Activated CD4-positive, alpha-beta T cell treated with anti-CD3 and anti-CD28 coated beads for 36 hours (primary cell): ENCODE results near the gene ADH6. TPM values are rescaled to one million over a fixed set of nuclear protein-coding genes. Genes with fewer than 3 reads are reported as not detected.

Experiments used
- ATAC-seq: fragments of 200-7000 bp; cut with Tn5 transposase; one replicate; pipeline ENCODE4 v1.10.0; 2021; ENCODE audit warnings: mild to moderate bottlenecking, moderate library complexity
- CTCF ChIA-PET: fragments of 350-600 bp; sonication (Branson Sonifier 250); formaldehyde crosslinking; loops from one replicate; lab custom pipeline; 2021; ENCODE audit warnings: antibody characterized with exemption; lab: Charles Lee
- POLR2A ChIA-PET: fragments of 350-600 bp; sonication (Branson Sonifier 250); formaldehyde crosslinking; loops from one replicate; lab custom pipeline; 2021; ENCODE audit warnings: antibody characterized with exemption, inconsistent platforms; lab: Charles Lee
- DNase-seq: peaks from one replicate; pipeline ENCODE4 v3.0.0-alpha.2; 2020
- H3K27ac Mint-ChIP-seq: one replicate; pipeline ENCODE4 v1.8.0; 2021; ENCODE audit warnings: mixed read lengths
- H3K27me3 Mint-ChIP-seq: one replicate; pipeline ENCODE4 v1.8.0; 2021; ENCODE audit warnings: mixed read lengths
- H3K36me3 Mint-ChIP-seq: one replicate; pipeline ENCODE4 v1.8.0; 2021; ENCODE audit warnings: low read depth, mixed read lengths
- H3K4me1 Mint-ChIP-seq: one replicate; pipeline ENCODE4 v1.8.0; 2021; ENCODE audit warnings: mixed read lengths
- H3K4me3 Mint-ChIP-seq: one replicate; pipeline ENCODE4 v1.8.0; 2021; ENCODE audit warnings: mild to moderate bottlenecking, moderate library complexity, mixed read lengths
- H3K9me3 Mint-ChIP-seq: one replicate; pipeline ENCODE4 v1.8.0; 2021; ENCODE audit warnings: low read depth, mixed read lengths
- intact Hi-C, 2 experiments: fragments of 100-400 bp; cut with DNase I in 1 of 2; cut with micrococcal nuclease in 1 of 2; formaldehyde crosslinking; loops; one replicate each; pipeline versions ENCODE4 v1.14.2 to v1.15.1; 2022 to 2024; cut with DNase I, micrococcal nuclease
- total RNA-seq, 2 experiments: library from RNA; stranded (reverse); gene quantifications; one replicate each; pipeline ENCODE4 v1.2.3, GENCODE V29; 2021

The ADH6 gene
- total RNA-seq, 2 experiments from 2014 or later = not detected

- POLR2A ChIA-PET = no interaction called here
- H3K4me1 Mint-ChIP-seq = no peaks in the 10 kb centered on the region
- DNase-seq (no peak), ATAC-seq (no peak)
- H3K9me3 Mint-ChIP-seq = no peaks in the 10 kb centered on the region
- no peak overlapping the region for H3K27ac Mint-ChIP-seq
- peaks cover 2% of the 10 kb centered on the region for H3K27me3 Mint-ChIP-seq
- intact Hi-C loops = no loop called here
- CTCF ChIA-PET = interaction anchor here (0.8 to 1.2 kb wide), 2 partner anchors 9 to 729 kb away, joined by 4 read pairs; no protein-coding TSS in a partner anchor
- no peak overlapping the region for H3K4me3 Mint-ChIP-seq
- H3K36me3 Mint-ChIP-seq = no peaks in the 10 kb centered on the region
These were observed 8.3 kb downstream of the ADH6 start for GRCh38 chr4:99210789-99211188.

- no peak for ATAC-seq
- H3K4me3 Mint-ChIP-seq = no peak overlapping the region
- no peaks in the 10 kb centered on the region for H3K36me3 Mint-ChIP-seq
- no peaks in the 10 kb centered on the region for H3K9me3 Mint-ChIP-seq
- no peaks in the 10 kb centered on the region for H3K4me1 Mint-ChIP-seq
- H3K27ac Mint-ChIP-seq = no peak overlapping the region
- POLR2A ChIA-PET = no interaction called here
- CTCF ChIA-PET = interaction anchor here (1.2 kb wide), 1 partner anchor 8 kb away, joined by 4 read pairs; no protein-coding TSS in a partner anchor
- H3K27me3 Mint-ChIP-seq = peaks cover 2% of the 10 kb centered on the region
- no peak for DNase-seq
- intact Hi-C loops = no loop called here
These were observed 9.4 kb downstream of the ADH6 start for GRCh38 chr4:99209671-99210070.

DNA sequence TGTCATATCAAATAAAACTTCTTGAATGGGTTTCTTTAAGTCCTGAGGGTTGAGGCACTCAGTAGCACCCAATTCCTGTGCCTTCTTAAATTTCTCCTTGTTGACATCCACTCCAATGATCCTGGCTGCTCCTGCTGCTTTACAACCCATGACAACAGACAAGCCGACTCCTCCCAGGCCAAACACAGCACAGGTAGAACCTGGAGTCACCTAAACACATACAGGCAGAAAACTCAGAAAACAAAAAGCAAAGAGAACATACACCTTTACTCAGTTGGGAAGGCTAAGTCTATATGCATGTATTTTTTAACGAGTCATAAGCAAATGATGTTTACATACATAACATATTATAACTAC, 10.3 kb downstream of the ADH6 start:
- no peaks in the 10 kb centered on the region for H3K36me3 Mint-ChIP-seq
- H3K9me3 Mint-ChIP-seq = no peaks in the 10 kb centered on the region
- H3K27ac Mint-ChIP-seq = no peak overlapping the region
- H3K27me3 Mint-ChIP-seq = no peaks in the 10 kb centered on the region
- CTCF ChIA-PET = no interaction called here
- H3K4me1 Mint-ChIP-seq = no peaks in the 10 kb centered on the region
- intact Hi-C loops = no loop called here
- DNase-seq = no peak
- no peak overlapping the region for H3K4me3 Mint-ChIP-seq
- POLR2A ChIA-PET = no interaction called here
- no peak for ATAC-seq

GRCh38 chr4:99207911-99208718, 10.9 kb downstream of the ADH6 start:
- CTCF ChIA-PET = interaction anchor here (0.6 kb wide), 1 partner anchor 1016 kb away, joined by 5 read pairs; no protein-coding TSS in a partner anchor
- intact Hi-C loops = no loop called here
- no peaks in the 10 kb centered on the region for H3K27me3 Mint-ChIP-seq
- no peaks in the 10 kb centered on the region for H3K4me1 Mint-ChIP-seq
- DNase-seq (no peak), ATAC-seq (no peak)
- POLR2A ChIA-PET = no interaction called here
- H3K27ac Mint-ChIP-seq = no peak overlapping the region
- H3K9me3 Mint-ChIP-seq = no peaks in the 10 kb centered on the region
- no peaks in the 10 kb centered on the region for H3K36me3 Mint-ChIP-seq
- H3K4me3 Mint-ChIP-seq = no peak overlapping the region

DNA sequence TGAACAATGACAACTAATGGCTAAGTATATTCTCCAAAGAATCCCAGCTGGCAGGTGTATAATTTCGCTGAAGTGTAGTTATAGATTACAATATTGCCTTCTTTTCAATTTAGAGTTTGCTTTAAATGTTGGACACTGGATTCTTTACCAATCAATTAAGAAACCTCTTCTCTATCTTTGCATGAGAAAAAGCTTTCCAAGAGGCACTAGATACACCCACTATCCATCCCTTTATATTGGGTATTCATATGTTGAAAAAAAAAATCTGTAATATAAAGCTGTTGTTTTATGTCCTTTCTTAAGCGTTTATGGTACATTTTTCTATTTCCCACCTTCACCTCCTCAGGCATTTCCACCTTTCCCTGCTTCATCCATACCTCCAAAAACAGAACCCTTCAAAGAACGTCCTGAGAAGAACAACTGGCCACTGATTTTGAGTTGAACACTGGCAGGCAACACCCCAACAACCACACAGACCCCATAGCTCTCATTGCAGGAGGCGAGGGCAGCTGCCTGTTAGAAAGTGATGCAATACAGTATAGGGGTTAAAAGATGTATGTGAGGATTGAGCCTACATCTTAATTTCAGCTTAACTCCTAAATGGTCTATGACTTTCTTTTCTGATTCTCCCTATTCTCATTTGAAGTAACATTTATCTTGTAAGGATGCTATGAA, 11.8 kb downstream of the ADH6 start:
- DNase-seq (no peak), ATAC-seq (no peak)
- H3K4me3 Mint-ChIP-seq = no peak overlapping the region
- ChIA-PET CTCF (interaction anchor here (0.5 to 0.6 kb wide), 2 partner anchors 212 to 1015 kb away, joined by 3 to 5 read pairs; no protein-coding TSS in a partner anchor), POLR2A (no interaction called here)
- H3K27me3 Mint-ChIP-seq = no peaks in the 10 kb centered on the region
- H3K27ac Mint-ChIP-seq = no peak overlapping the region
- intact Hi-C loops = no loop called here
- H3K36me3 Mint-ChIP-seq = no peaks in the 10 kb centered on the region
- no peaks in the 10 kb centered on the region for H3K9me3 Mint-ChIP-seq
- H3K4me1 Mint-ChIP-seq = no peaks in the 10 kb centered on the region

- Mint-ChIP-seq H3K9me3 (no peaks in the 10 kb centered on the region), H3K36me3 (no peaks in the 10 kb centered on the region), H3K4me1 (no peaks in the 10 kb centered on the region), H3K27me3 (no peaks in the 10 kb centered on the region), H3K4me3 (no peak overlapping the region), H3K27ac (no peak overlapping the region)
- intact Hi-C loops = no loop called here
- CTCF ChIA-PET = no interaction called here
- ATAC-seq (no peak), DNase-seq (no peak)
- POLR2A ChIA-PET = no interaction called here
These were observed 13.7 kb downstream of the ADH6 start for GRCh38 chr4:99205153-99205979.

DNA sequence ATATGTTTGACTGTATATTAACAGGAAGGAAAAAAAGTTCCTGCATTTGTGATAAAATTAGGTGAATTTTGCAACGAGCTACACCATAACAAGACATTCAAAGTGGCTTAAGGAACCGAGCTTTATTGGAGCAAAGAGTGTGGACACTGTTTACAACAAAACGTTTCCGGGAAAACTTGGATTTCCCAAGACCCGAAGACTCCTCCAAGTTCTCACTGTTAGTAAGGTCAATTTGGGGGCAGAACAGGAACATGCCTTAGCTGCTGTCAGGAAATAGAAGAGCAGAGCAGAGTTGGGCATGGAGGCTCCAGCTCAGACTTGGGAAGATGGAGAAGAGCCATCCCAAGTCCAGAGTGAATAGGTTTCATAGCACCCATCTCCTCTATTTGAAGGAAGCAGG, 16.5 kb downstream of the ADH6 start:
- H3K4me3 Mint-ChIP-seq = no peak overlapping the region
- POLR2A ChIA-PET = no interaction called here
- H3K9me3 Mint-ChIP-seq = no peaks in the 10 kb centered on the region
- no peak overlapping the region for H3K27ac Mint-ChIP-seq
- ATAC-seq (no peak), DNase-seq (no peak)
- H3K27me3 Mint-ChIP-seq = no peaks in the 10 kb centered on the region
- CTCF ChIA-PET = no interaction called here
- intact Hi-C loops = no loop called here
- no peaks in the 10 kb centered on the region for H3K4me1 Mint-ChIP-seq
- no peaks in the 10 kb centered on the region for H3K36me3 Mint-ChIP-seq

- no peaks in the 10 kb centered on the region for H3K9me3 Mint-ChIP-seq
- H3K36me3 Mint-ChIP-seq = no peaks in the 10 kb centered on the region
- no peak for DNase-seq
- ChIA-PET POLR2A (no interaction called here), CTCF (interaction anchor here (1.3 kb wide), 1 partner anchor 8 kb away, joined by 4 read pairs; no protein-coding TSS in a partner anchor)
- ATAC-seq = no peak
- H3K27ac Mint-ChIP-seq = no peak overlapping the region
- H3K27me3 Mint-ChIP-seq = no peaks in the 10 kb centered on the region
- intact Hi-C loops = no loop called here
- no peak overlapping the region for H3K4me3 Mint-ChIP-seq
- no peaks in the 10 kb centered on the region for H3K4me1 Mint-ChIP-seq
These were observed 17.0 kb downstream of the ADH6 start for GRCh38 chr4:99202094-99202493.

GRCh38 chr4:99201690-99202089, 17.4 kb downstream of the ADH6 start:
- Mint-ChIP-seq H3K27ac (no peak overlapping the region), H3K36me3 (no peaks in the 10 kb centered on the region), H3K4me1 (no peaks in the 10 kb centered on the region), H3K27me3 (no peaks in the 10 kb centered on the region), H3K4me3 (no peak overlapping the region), H3K9me3 (no peaks in the 10 kb centered on the region)
- POLR2A ChIA-PET = no interaction called here
- ATAC-seq = no peak
- CTCF ChIA-PET = interaction anchor here (1.3 kb wide), 1 partner anchor 9 kb away, joined by 4 read pairs; no protein-coding TSS in a partner anchor
- DNase-seq = no peak
- intact Hi-C loops = no loop called here

GRCh38 chr4:99200138-99200537, 18.9 kb downstream of the ADH6 start:
- POLR2A ChIA-PET = no interaction called here
- Mint-ChIP-seq H3K36me3 (no peaks in the 10 kb centered on the region), H3K4me1 (no peaks in the 10 kb centered on the region), H3K4me3 (no peak overlapping the region), H3K27me3 (no peaks in the 10 kb centered on the region), H3K27ac (no peak overlapping the region), H3K9me3 (no peaks in the 10 kb centered on the region)
- ATAC-seq (no peak), DNase-seq (no peak)
- intact Hi-C loops = no loop called here
- CTCF ChIA-PET = no interaction called here

- ChIA-PET CTCF (no interaction called here), POLR2A (no interaction called here)
- H3K27me3 Mint-ChIP-seq = no peaks in the 10 kb centered on the region
- intact Hi-C loops = no loop called here
- no peaks in the 10 kb centered on the region for H3K4me1 Mint-ChIP-seq
- no peak for DNase-seq
- ATAC-seq = no peak
- no peak overlapping the region for H3K27ac Mint-ChIP-seq
- H3K4me3 Mint-ChIP-seq = no peak overlapping the region
- peaks cover 9% of the 10 kb centered on the region for H3K9me3 Mint-ChIP-seq
- no peaks in the 10 kb centered on the region for H3K36me3 Mint-ChIP-seq
These were observed 28.7 kb downstream of the ADH6 start for GRCh38 chr4:99190336-99190735.
